GM12891 (cell line): ENCODE measurements around the gene SLC38A3.

Source experiments
- PAX5 ChIP-seq: IDR thresholded peaks from 2 replicates; pipeline ENCODE4 v1.6.1; 2011; ENCODE audit warnings: low read length, moderate library complexity, mild to moderate bottlenecking; ENCODE audit not compliant: insufficient read depth, severe bottlenecking
- POLR2A ChIP-seq: IDR thresholded peaks from 2 replicates; pipeline ENCODE4 v1.6.1; 2011; ENCODE audit warnings: low read depth, low read length, control low read depth
- POLR2AphosphoS5 ChIP-seq: IDR thresholded peaks from 2 replicates; pipeline ENCODE4 v1.6.1; 2011; ENCODE audit warnings: low read depth, low read length, control low read depth
- POU2F2 ChIP-seq: IDR thresholded peaks from 2 replicates; pipeline ENCODE4 v1.6.1; 2011; ENCODE audit warnings: low read depth, mild to moderate bottlenecking, control low read depth, low read length, moderate library complexity
- SPI1 ChIP-seq: IDR thresholded peaks from 2 replicates; pipeline ENCODE4 v1.6.1; 2011; ENCODE audit warnings: low read depth, low read length, control low read depth
- TAF1 ChIP-seq: IDR thresholded peaks from 2 replicates; pipeline ENCODE4 v1.6.1; 2011; ENCODE audit warnings: low read depth, low read length, control low read depth

- no peak for TF ChIP-seq POLR2A
- TF ChIP-seq POLR2AphosphoS5 = no peak
- no peak for TF ChIP-seq TAF1
- no peak for TF ChIP-seq POU2F2
- TF ChIP-seq SPI1 = no peak
- TF ChIP-seq PAX5 = no peak
Observed at GRCh38 chr3:50267280-50267913, 62.3 kb downstream of the SLC38A3 start.
